ENCODE data around the gene NAA11. TPM values are rescaled to one million over a fixed set of nuclear protein-coding genes. Genes with fewer than 3 reads are reported as not detected.

NAA11 gene
- total RNA-seq, 2 experiments from 2014 or later: not detected

DNA sequence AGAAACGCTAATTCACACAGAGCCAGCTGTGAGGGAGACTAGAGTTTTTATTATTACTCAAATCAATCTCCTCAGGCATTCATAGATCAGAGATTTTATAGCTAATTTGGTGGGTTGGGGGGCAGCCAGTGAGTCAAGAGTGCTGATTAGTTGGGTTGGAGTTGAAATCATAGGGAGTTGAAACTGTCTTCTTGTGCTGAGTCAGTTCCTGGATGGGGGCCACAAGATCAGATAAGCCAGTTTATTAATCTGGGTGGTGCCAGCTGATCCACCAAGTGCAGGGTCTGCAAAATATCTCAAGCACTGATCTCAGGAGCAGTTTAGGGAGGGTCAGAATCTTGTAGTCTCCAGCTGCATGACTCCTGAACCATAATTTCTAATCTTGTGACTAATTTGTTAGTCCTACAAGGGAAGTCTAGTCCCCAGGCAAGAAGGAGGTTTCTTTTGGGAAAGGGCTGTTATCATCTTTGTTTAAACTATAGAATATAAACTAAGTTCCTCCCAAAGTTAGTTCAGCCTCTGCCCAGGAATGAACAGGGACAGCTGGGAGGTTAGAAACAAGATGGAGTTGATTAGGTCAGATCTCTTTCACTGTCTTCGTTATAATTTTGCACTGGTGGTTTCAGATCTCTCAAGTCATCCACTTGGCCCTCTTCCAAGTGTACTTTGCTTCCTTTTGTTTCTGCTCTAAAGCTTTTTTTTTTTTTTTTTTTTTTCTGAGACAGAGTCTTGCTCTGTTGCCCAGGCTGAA, 5.4 kb upstream of the NAA11 start:
- H3K36me3 Mint-ChIP-seq: no peaks in the 10 kb centered on the region
- no peak for DNase-seq
- no peaks in the 10 kb centered on the region for H3K27me3 Mint-ChIP-seq
- no peak overlapping the region for H3K4me3 Mint-ChIP-seq
- H3K9me3 Mint-ChIP-seq: no peaks in the 10 kb centered on the region
- no peak overlapping the region for H3K27ac Mint-ChIP-seq
- H3K4me1 Mint-ChIP-seq: no peaks in the 10 kb centered on the region

DNA sequence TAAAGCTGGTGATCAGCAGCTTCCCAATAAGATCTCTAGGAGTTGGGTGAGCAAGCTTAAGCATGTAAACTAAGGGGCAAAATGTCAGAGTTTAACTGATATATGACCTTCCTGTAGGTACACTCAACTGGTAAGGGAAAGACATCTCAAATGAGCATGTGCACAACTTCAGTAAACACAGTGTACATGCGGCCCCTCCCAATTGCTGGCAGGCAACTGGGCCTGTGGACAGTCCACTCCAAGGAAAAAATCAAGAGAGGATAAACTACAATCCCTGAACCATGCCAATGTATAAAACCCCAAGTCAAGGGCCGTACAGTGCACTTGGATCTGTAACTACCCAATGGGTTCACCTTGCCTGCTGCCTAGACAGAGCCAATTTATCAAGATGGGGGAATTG, 4.9 kb upstream of the NAA11 start:
- Mint-ChIP-seq H3K36me3 (no peaks in the 10 kb centered on the region), H3K27me3 (no peaks in the 10 kb centered on the region), H3K9me3 (no peaks in the 10 kb centered on the region), H3K4me1 (no peaks in the 10 kb centered on the region), H3K4me3 (no peak overlapping the region), H3K27ac (no peak overlapping the region)
- DNase-seq: no peak

GRCh38 chr4:79325436-79325835, 425 bp downstream of the NAA11 start:
- no peaks in the 10 kb centered on the region for H3K36me3 Mint-ChIP-seq
- H3K9me3 Mint-ChIP-seq: no peaks in the 10 kb centered on the region
- no peaks in the 10 kb centered on the region for H3K27me3 Mint-ChIP-seq
- H3K27ac Mint-ChIP-seq: no peak overlapping the region
- no peak for DNase-seq
- no peaks in the 10 kb centered on the region for H3K4me1 Mint-ChIP-seq
- H3K4me3 Mint-ChIP-seq: no peak overlapping the region

- DNase-seq: no peak
- H3K4me1 Mint-ChIP-seq: no peaks in the 10 kb centered on the region
- H3K27me3 Mint-ChIP-seq: no peaks in the 10 kb centered on the region
- H3K36me3 Mint-ChIP-seq: no peaks in the 10 kb centered on the region
- H3K4me3 Mint-ChIP-seq: no peak overlapping the region
- no peaks in the 10 kb centered on the region for H3K9me3 Mint-ChIP-seq
- no peak overlapping the region for H3K27ac Mint-ChIP-seq
Observed at GRCh38 chr4:79319975-79320374, 5.9 kb downstream of the NAA11 start.

DNA sequence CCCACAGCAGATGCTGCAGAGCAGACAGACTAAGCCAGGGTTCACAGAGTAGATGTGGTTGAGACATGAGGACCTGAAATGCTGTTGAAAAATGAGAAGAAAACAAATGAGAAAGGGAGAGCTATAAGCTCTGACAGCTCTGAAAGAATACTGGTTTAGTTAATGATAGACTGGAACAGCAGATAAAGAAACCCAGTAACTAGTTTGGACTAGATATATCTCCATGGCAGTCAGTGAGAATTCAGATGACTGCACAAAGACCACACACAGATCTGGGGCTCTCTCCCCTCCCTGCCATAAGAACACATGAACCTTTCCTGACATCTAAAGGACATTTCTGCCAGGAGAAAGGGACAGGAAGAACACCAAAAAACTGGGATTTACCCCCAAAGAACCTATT, 8.2 kb downstream of the NAA11 start:
- no peak overlapping the region for H3K27ac Mint-ChIP-seq
- no peak for DNase-seq
- no peaks in the 10 kb centered on the region for H3K9me3 Mint-ChIP-seq
- no peaks in the 10 kb centered on the region for H3K36me3 Mint-ChIP-seq
- H3K27me3 Mint-ChIP-seq: no peaks in the 10 kb centered on the region
- no peak overlapping the region for H3K4me3 Mint-ChIP-seq
- H3K4me1 Mint-ChIP-seq: no peaks in the 10 kb centered on the region

GRCh38 chr4:79315891-79316290, 10.0 kb downstream of the NAA11 start:
- H3K27me3 Mint-ChIP-seq: no peaks in the 10 kb centered on the region
- no peaks in the 10 kb centered on the region for H3K9me3 Mint-ChIP-seq
- no peak overlapping the region for H3K4me3 Mint-ChIP-seq
- DNase-seq: no peak
- H3K4me1 Mint-ChIP-seq: no peaks in the 10 kb centered on the region
- H3K36me3 Mint-ChIP-seq: no peaks in the 10 kb centered on the region
- H3K27ac Mint-ChIP-seq: no peak overlapping the region

GRCh38 chr4:79311279-79311678, 14.6 kb downstream of the NAA11 start:
- no peak overlapping the region for H3K4me3 Mint-ChIP-seq
- no peaks in the 10 kb centered on the region for H3K36me3 Mint-ChIP-seq
- DNase-seq: no peak
- no peaks in the 10 kb centered on the region for H3K9me3 Mint-ChIP-seq
- no peaks in the 10 kb centered on the region for H3K4me1 Mint-ChIP-seq
- H3K27me3 Mint-ChIP-seq: no peaks in the 10 kb centered on the region
- H3K27ac Mint-ChIP-seq: no peak overlapping the region

DNA sequence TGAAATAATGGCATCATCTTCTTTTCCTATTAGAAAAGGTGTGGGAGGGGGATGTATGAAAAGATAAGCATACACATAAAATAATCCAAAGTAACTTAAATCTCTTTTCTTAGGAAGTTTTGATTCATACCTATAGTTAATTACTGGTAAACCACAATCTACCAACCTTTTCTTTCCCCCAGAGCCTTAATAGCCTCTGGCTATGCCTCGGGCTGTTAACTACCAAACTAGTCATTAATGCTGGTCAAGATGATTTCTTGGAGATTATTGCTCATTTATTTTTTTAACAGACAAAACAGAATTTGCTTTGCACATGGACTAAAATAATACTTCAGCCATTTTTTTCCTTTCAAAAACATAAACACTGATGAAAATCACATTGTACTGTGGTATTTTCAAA, 16.9 kb downstream of the NAA11 start:
- Mint-ChIP-seq H3K4me3 (no peak overlapping the region), H3K4me1 (no peaks in the 10 kb centered on the region), H3K27ac (no peak overlapping the region), H3K27me3 (no peaks in the 10 kb centered on the region), H3K36me3 (no peaks in the 10 kb centered on the region), H3K9me3 (no peaks in the 10 kb centered on the region)
- DNase-seq: no peak

- Mint-ChIP-seq H3K9me3 (no peaks in the 10 kb centered on the region), H3K36me3 (no peaks in the 10 kb centered on the region), H3K27me3 (no peaks in the 10 kb centered on the region), H3K27ac (no peak overlapping the region), H3K4me1 (no peaks in the 10 kb centered on the region), H3K4me3 (no peak overlapping the region)
- DNase-seq: no peak
Observed at GRCh38 chr4:79308137-79308536, 17.7 kb downstream of the NAA11 start.

GRCh38 chr4:79306795-79307194, 19.1 kb downstream of the NAA11 start:
- DNase-seq: no peak
- Mint-ChIP-seq H3K36me3 (no peaks in the 10 kb centered on the region), H3K27ac (no peak overlapping the region), H3K4me1 (no peaks in the 10 kb centered on the region), H3K9me3 (no peaks in the 10 kb centered on the region), H3K27me3 (no peaks in the 10 kb centered on the region), H3K4me3 (no peak overlapping the region)

GRCh38 chr4:79300280-79300679, 25.6 kb downstream of the NAA11 start:
- no peaks in the 10 kb centered on the region for H3K27me3 Mint-ChIP-seq
- H3K4me3 Mint-ChIP-seq: no peak overlapping the region
- DNase-seq: no peak
- H3K9me3 Mint-ChIP-seq: no peaks in the 10 kb centered on the region
- H3K36me3 Mint-ChIP-seq: no peaks in the 10 kb centered on the region
- no peaks in the 10 kb centered on the region for H3K4me1 Mint-ChIP-seq
- H3K27ac Mint-ChIP-seq: no peak overlapping the region

DNA sequence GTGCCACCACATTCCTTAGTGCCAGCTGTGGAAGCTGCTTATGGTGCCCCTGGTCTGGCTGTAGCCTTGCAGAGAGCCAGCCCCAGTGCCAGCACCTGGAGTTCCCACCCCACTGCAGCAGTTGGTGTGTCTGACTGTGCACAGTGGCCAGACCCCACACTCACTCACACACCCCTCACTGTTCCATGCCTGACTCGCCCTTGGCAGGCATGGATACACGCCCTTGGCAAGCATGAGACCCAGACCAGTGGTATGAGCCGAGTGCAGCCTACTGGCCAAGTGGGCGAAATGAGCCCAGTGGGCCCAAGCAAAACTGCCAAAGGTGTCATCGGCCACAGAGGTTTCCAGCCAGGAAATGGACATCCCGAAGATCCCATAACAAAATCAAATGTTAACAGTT, 27.4 kb downstream of the NAA11 start:
- H3K9me3 Mint-ChIP-seq: no peaks in the 10 kb centered on the region
- peaks cover 4% of the 10 kb centered on the region for H3K27me3 Mint-ChIP-seq
- no peak overlapping the region for H3K27ac Mint-ChIP-seq
- H3K4me1 Mint-ChIP-seq: no peaks in the 10 kb centered on the region
- H3K36me3 Mint-ChIP-seq: no peaks in the 10 kb centered on the region
- DNase-seq: no peak
- H3K4me3 Mint-ChIP-seq: no peak overlapping the region

GRCh38 chr4:79298027-79298426, 27.8 kb downstream of the NAA11 start:
- H3K4me3 Mint-ChIP-seq: no peak overlapping the region
- H3K27me3 Mint-ChIP-seq: peaks cover 4% of the 10 kb centered on the region
- H3K9me3 Mint-ChIP-seq: no peaks in the 10 kb centered on the region
- H3K4me1 Mint-ChIP-seq: no peaks in the 10 kb centered on the region
- no peaks in the 10 kb centered on the region for H3K36me3 Mint-ChIP-seq
- DNase-seq: no peak
- no peak overlapping the region for H3K27ac Mint-ChIP-seq

GRCh38 chr4:79297479-79297878, 28.4 kb downstream of the NAA11 start:
- no peaks in the 10 kb centered on the region for H3K36me3 Mint-ChIP-seq

GRCh38 chr4:79296768-79297428, 29.0 kb downstream of the NAA11 start:
- H3K9me3 Mint-ChIP-seq: no peaks in the 10 kb centered on the region
- no peaks in the 10 kb centered on the region for H3K4me1 Mint-ChIP-seq
- no peaks in the 10 kb centered on the region for H3K36me3 Mint-ChIP-seq
- peaks cover 4% of the 10 kb centered on the region for H3K27me3 Mint-ChIP-seq
- DNase-seq: no peak
- no peak overlapping the region for H3K27ac Mint-ChIP-seq
- H3K4me3 Mint-ChIP-seq: no peak overlapping the region

More at GRCh38 chr4:79297479-79297878, 28.4 kb downstream of the NAA11 start:
- no peak for DNase-seq
- no peak overlapping the region for H3K27ac Mint-ChIP-seq
- peaks cover 4% of the 10 kb centered on the region for H3K27me3 Mint-ChIP-seq
- no peaks in the 10 kb centered on the region for H3K4me1 Mint-ChIP-seq
- no peaks in the 10 kb centered on the region for H3K9me3 Mint-ChIP-seq
- no peak overlapping the region for H3K4me3 Mint-ChIP-seq

GRCh38 chr4:79295086-79295485, 30.8 kb downstream of the NAA11 start:
- Mint-ChIP-seq H3K27me3 (peaks cover 4% of the 10 kb centered on the region), H3K4me1 (no peaks in the 10 kb centered on the region), H3K36me3 (no peaks in the 10 kb centered on the region), H3K4me3 (no peak overlapping the region), H3K9me3 (no peaks in the 10 kb centered on the region), H3K27ac (no peak overlapping the region)
- DNase-seq: no peak

Measured in activated naive CD8-positive, alpha-beta T cell treated with anti-CD3 and anti-CD28 coated beads for 36 hours (primary cell).